Measurements from ENCODE around the gene MCF2L2. TPM values are rescaled to one million over a fixed set of nuclear protein-coding genes. Genes with fewer than 3 reads are reported as not detected.
"Not testable (repeated sequence)": the region's sequence is repeated elsewhere in the genome, so short reads cannot be mapped to it uniquely, and the experiment has no call there.

The MCF2L2 gene
- total and polyA plus RNA-seq, 10 donors = 0.46 to 37.7 (median 17.6) TPM

DNA sequence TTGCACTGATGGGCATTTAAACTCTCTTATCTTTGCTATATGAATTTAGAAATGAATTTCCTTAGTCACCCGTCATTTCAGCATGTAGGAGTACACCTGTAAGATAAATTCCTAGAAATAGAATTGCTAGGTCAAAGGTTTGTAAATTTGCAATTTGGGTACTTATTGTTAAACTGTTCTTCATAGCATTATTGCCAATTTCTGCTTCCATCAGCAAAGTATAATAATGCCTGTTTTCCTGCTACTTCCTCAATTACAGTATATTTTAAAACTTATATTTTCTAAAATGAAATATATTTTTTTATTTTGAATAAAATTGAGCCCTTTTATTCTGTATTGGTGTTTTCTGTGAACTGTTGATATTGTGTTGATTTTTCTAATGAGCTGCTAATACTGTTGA, 16.3 kb upstream of the MCF2L2 start:
- H3K36me3 ChIP-seq = no peaks in the 10 kb centered on the region
- intact Hi-C loops (cut with DNase I; ENCODE audit: low total_unique reads) = no loop called here
- H3K27ac ChIP-seq = no peak overlapping the region
- DNase-seq = no peak
- peaks cover 0 to 31% (median 23%) of the 10 kb centered on the region in 8 donors for H3K9me3 ChIP-seq
- no peak for TF ChIP-seq POLR2AphosphoS5 (IDR thresholded peaks at IDR 0.05)
- TF ChIP-seq, protein P1, sequence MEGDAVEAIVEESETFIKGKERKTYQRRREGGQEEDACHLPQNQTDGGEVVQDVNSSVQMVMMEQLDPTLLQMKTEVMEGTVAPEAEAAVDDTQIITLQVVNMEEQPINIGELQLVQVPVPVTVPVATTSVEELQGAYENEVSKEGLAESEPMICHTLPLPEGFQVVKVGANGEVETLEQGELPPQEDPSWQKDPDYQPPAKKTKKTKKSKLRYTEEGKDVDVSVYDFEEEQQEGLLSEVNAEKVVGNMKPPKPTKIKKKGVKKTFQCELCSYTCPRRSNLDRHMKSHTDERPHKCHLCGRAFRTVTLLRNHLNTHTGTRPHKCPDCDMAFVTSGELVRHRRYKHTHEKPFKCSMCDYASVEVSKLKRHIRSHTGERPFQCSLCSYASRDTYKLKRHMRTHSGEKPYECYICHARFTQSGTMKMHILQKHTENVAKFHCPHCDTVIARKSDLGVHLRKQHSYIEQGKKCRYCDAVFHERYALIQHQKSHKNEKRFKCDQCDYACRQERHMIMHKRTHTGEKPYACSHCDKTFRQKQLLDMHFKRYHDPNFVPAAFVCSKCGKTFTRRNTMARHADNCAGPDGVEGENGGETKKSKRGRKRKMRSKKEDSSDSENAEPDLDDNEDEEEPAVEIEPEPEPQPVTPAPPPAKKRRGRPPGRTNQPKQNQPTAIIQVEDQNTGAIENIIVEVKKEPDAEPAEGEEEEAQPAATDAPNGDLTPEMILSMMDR (IDR thresholded peaks at IDR 0.05 in 8 of 11, conservative IDR thresholded peaks at IDR 0.05 in 3 of 11) = no peak
- TF ChIP-seq POLR2A (IDR thresholded peaks at IDR 0.05) = no peak
- 86 to 97% (median 94%) methylated on average over 1 of the region's 1 CpG for WGBS, 5 donors
- no peak overlapping the region for H3K4me3 ChIP-seq
- peaks cover 4 to 28% (median 21%) of the 10 kb centered on the region in 6 donors for H3K4me1 ChIP-seq
- no peaks in the 10 kb centered on the region for H3K27me3 ChIP-seq (replicated peaks in 1 of 7)

GRCh38 chr3:183443395-183444385, 15.3 kb upstream of the MCF2L2 start:
- intact Hi-C loops (cut with DNase I; ENCODE audit: low total_unique reads) = no loop called here
- 78 to 94% (median 83%) methylated on average over 10 of the region's 10 CpGs for WGBS, 5 donors
- Histone ChIP-seq H3K4me1 (peaks cover 4 to 18% (median 12%) of the 10 kb centered on the region in 6 donors), H3K36me3 (no peaks in the 10 kb centered on the region), H3K27me3 (replicated peaks in 1 of 7) (no peaks in the 10 kb centered on the region), H3K9me3 (peaks cover 0 to 31% (median 23%) of the 10 kb centered on the region in 8 donors), H3K27ac (no peak overlapping the region), H3K4me3 (no peak overlapping the region)
- no peak for DNase-seq
- TF ChIP-seq POLR2A (IDR thresholded peaks at IDR 0.05) = no peak

- no peaks in the 10 kb centered on the region for H3K27me3 ChIP-seq (replicated peaks in 1 of 7)
- H3K4me1 ChIP-seq = peaks cover 0 to 11% (median 5%) of the 10 kb centered on the region in 6 donors
- no peak for DNase-seq
- WGBS, 5 donors = 72 to 98% (median 86%) methylated on average over 1 of the region's 1 CpG
- H3K9me3 ChIP-seq = peaks cover 0 to 31% (median 23%) of the 10 kb centered on the region in 8 donors
- intact Hi-C loops (cut with DNase I; ENCODE audit: low total_unique reads) = no loop called here
- H3K4me3 ChIP-seq = no peak overlapping the region
- no peaks in the 10 kb centered on the region for H3K36me3 ChIP-seq
- TF ChIP-seq POLR2AphosphoS5 (IDR thresholded peaks at IDR 0.05) (no peak), POLR2A (IDR thresholded peaks at IDR 0.05) (no peak)
- TF ChIP-seq, protein P1 (IDR thresholded peaks at IDR 0.05 in 8 of 11, conservative IDR thresholded peaks at IDR 0.05 in 3 of 11) = no peak
- H3K27ac ChIP-seq = no peak overlapping the region
Observed at GRCh38 chr3:183442994-183443393, 14.6 kb upstream of the MCF2L2 start.

DNA sequence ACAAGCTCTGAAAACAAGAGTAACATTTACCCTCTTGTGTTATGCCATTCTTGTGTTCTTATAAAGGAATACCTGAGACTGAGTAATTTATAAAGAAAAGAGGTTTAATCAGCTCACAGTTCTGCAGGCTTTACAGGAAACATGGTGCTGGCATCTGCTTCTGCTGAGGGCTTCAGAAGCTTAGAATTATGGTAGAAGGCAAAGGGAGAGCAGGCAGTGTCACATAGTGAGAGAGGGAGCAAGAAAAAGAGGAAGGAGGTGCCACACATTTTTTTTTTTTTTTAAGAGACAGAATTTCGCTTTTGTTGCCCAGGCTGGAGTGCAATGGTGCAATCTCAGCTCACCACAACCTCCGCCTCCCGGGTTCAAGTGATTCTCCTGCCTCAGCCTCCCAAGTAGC, 12.1 kb upstream of the MCF2L2 start:
- peaks cover 0 to 31% (median 23%) of the 10 kb centered on the region in 8 donors for H3K9me3 ChIP-seq
- intact Hi-C loops (cut with DNase I; ENCODE audit: low total_unique reads); DNase-seq; H3K36me3 ChIP-seq; H3K4me3 ChIP-seq; H3K27ac ChIP-seq; H3K27me3 ChIP-seq (replicated peaks in 1 of 7); H3K4me1 ChIP-seq: not testable (repeated sequence)
- 61 to 90% (median 65%) methylated on average over 3 of the region's 3 CpGs for WGBS, 5 donors

DNA sequence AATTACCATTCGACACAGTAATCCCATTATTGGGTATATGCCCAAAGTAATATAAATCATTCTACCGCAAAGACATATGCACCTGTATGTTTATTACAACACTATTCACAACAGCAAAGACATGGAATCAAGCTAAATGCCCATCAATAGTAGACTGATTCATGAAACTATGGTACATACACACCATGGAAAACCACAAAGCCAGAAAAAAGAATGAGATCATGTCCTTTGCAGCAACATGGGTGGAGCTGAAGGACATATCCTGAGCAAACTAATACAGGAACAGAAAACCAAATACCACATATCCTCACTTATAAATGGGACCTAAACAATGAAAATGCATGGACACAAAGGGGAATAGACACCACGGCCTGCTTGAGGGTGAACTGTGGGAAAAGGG, 11.1 kb upstream of the MCF2L2 start:
- no peak overlapping the region for H3K4me3 ChIP-seq
- peaks cover 0 to 25% (median 19%) of the 10 kb centered on the region in 8 donors for H3K9me3 ChIP-seq
- H3K4me1 ChIP-seq = peaks cover 0 to 11% (median 4%) of the 10 kb centered on the region in 6 donors
- H3K27me3 ChIP-seq (replicated peaks in 1 of 7) = no peaks in the 10 kb centered on the region
- peak overlapping the region in 4 of 8 donors; percentile 5 to 61 (median 30) for H3K27ac ChIP-seq
- no peak for DNase-seq
- no peaks in the 10 kb centered on the region for H3K36me3 ChIP-seq
- intact Hi-C loops (cut with DNase I; ENCODE audit: low total_unique reads) = no loop called here
- TF ChIP-seq, protein P1 (IDR thresholded peaks at IDR 0.05 in 8 of 11, conservative IDR thresholded peaks at IDR 0.05 in 3 of 11) = no peak
- TF ChIP-seq POLR2AphosphoS5 (IDR thresholded peaks at IDR 0.05) (no peak), POLR2A (IDR thresholded peaks at IDR 0.05) (no peak)
- 87 to 89% (median 88%) methylated on average over 3 of the region's 3 CpGs for WGBS, 5 donors

All from spleen (tissue), 11 donors.